HepG2 (cell line): ENCODE data around the gene PCARE. TPM values are rescaled to one million over a fixed set of nuclear protein-coding genes. Genes with fewer than 3 reads are reported as not detected.

Experiments
- CREBL2 ChIP-seq: sonication (generic); formaldehyde crosslinking; IDR thresholded peaks from 2 replicates; pipeline ENCODE4 v1.8.1; 2023; ENCODE audit warnings: missing genetic modification reagents, mild to moderate bottlenecking, borderline replicate concordance
- JARID2 ChIP-seq: sonication (generic); formaldehyde crosslinking; IDR thresholded peaks from 2 replicates; pipeline ENCODE4 v1.8.1; 2023; ENCODE audit warnings: missing genetic modification reagents, inconsistent platforms; ENCODE audit not compliant: insufficient replicate concordance
- LBX2 ChIP-seq: sonication (generic); formaldehyde crosslinking; IDR thresholded peaks from 2 replicates; pipeline ENCODE4 v1.5.0; 2020; ENCODE audit warnings: missing genetic modification reagents, mild to moderate bottlenecking, borderline replicate concordance
- MED1 ChIP-seq: sonication (generic); formaldehyde crosslinking; IDR thresholded peaks from 2 replicates; pipeline ENCODE4 v1.4.0; 2020; ENCODE audit warnings: missing genetic modification reagents
- MYC ChIP-seq: sonication (generic); formaldehyde crosslinking; IDR thresholded peaks from 2 replicates; pipeline ENCODE4 v1.9.0; 2021; ENCODE audit warnings: missing genetic modification reagents, borderline replicate concordance
- SPEN ChIP-seq: sonication (generic); formaldehyde crosslinking; IDR thresholded peaks from 2 replicates; pipeline ENCODE4 v1.5.1; 2020; ENCODE audit warnings: low read depth, mild to moderate bottlenecking, missing genetic modification reagents
- TOPORS ChIP-seq: sonication (generic); formaldehyde crosslinking; IDR thresholded peaks from 2 replicates; pipeline ENCODE4 v1.8.0; 2023; ENCODE audit warnings: mild to moderate bottlenecking, missing genetic modification reagents
- ZBTB26 ChIP-seq: IDR thresholded peaks from 2 replicates; pipeline ENCODE4 v1.6.1; 2016; ENCODE audit warnings: missing compliant biosample characterization, missing genetic modification reagents, borderline replicate concordance
- ZBTB34 ChIP-seq: sonication (generic); formaldehyde crosslinking; IDR thresholded peaks from 2 replicates; pipeline ENCODE4 v1.8.0; 2022; ENCODE audit warnings: mild to moderate bottlenecking, missing genetic modification reagents
- ZBTB4 ChIP-seq: sonication (generic); formaldehyde crosslinking; IDR thresholded peaks from 2 replicates; pipeline ENCODE4 v1.4.0; 2020; ENCODE audit warnings: missing genetic modification reagents, mild to moderate bottlenecking, borderline replicate concordance
- ZNF34 ChIP-seq: sonication (generic); formaldehyde crosslinking; IDR thresholded peaks from 2 replicates; pipeline ENCODE4 v1.4.0; 2020; ENCODE audit warnings: mild to moderate bottlenecking, missing genetic modification reagents, borderline replicate concordance
- ZNF574 ChIP-seq: sonication (generic); formaldehyde crosslinking; IDR thresholded peaks from 2 replicates; pipeline ENCODE4 v1.4.0; 2020; ENCODE audit warnings: missing genetic modification reagents
- ZNF639 ChIP-seq: conservative IDR thresholded peaks from 2 replicates; pipeline ENCODE4 v1.6.1; 2018; ENCODE audit warnings: missing genetic modification reagents
- ZXDC ChIP-seq: sonication (generic); formaldehyde crosslinking; IDR thresholded peaks from 2 replicates; pipeline ENCODE4 v1.5.0; 2020; ENCODE audit warnings: mild to moderate bottlenecking, missing genetic modification reagents
- polyA plus RNA-seq, 8 experiments: library from polyadenylated mRNA; depleted of rRNA in 3 of 8; stranded (reverse) in 7 of 8; unstranded in 1 of 8; fragments of >200 nt; fragmentation: Illumina TruSeq in 4 of 8; extraction: Trizol in 4 of 8; gene quantifications; 2 replicates each; pipeline versions ENCODE4 v1.2.1 to v1.2.3, GENCODE V29; 2011 to 2016; ENCODE audit warnings: low read depth in 4 of 8, missing spikeins in 1 of 8, mixed read lengths in 1 of 8; ENCODE audit not compliant: insufficient read depth in 1 of 8
- total RNA-seq, 5 experiments: library from RNA; depleted of rRNA; stranded (reverse); fragments of >200 nt; fragmentation: Illumina TruSeq; extraction: Trizol; gene quantifications; 2 replicates each; pipeline ENCODE4 v1.2.3, GENCODE V29; 2016; ENCODE audit warnings: low read depth in 1 of 5

PCARE gene
- total and polyA plus RNA-seq, 2 of the 13 experiments (the other 11 are each of a cell fraction or from before 2014, with no cell fraction given), result not detected

- TF ChIP-seq ZNF639 (CRISPR knock-in tag), result no peak
- no peak for TF ChIP-seq MYC (CRISPR knock-in tag)
- no peak for TF ChIP-seq ZNF574 (CRISPR knock-in tag)
- no peak for TF ChIP-seq ZBTB34 (CRISPR knock-in tag)
- no peak for TF ChIP-seq TOPORS (CRISPR knock-in tag)
- TF ChIP-seq SPEN (CRISPR knock-in tag), result no peak
- TF ChIP-seq JARID2 (CRISPR knock-in tag), result no peak
- TF ChIP-seq MED1 (CRISPR knock-in tag), result peak; percentile 61
- no peak for TF ChIP-seq ZBTB26 (CRISPR knock-in tag)
- no peak for TF ChIP-seq ZXDC (CRISPR knock-in tag)
- TF ChIP-seq ZBTB4 (CRISPR knock-in tag), result no peak
- no peak for TF ChIP-seq CREBL2
- no peak for TF ChIP-seq LBX2 (CRISPR knock-in tag)
- TF ChIP-seq ZNF34 (CRISPR knock-in tag), result no peak
These were observed 33.9 kb upstream of the PCARE start (continued) for GRCh38 chr2:29108225-29108624.
